ENCODE data around the gene SAMD10. TPM values are rescaled to one million over a fixed set of nuclear protein-coding genes. Genes with fewer than 3 reads are reported as not detected.
"Not testable (repeated sequence)": the region's sequence is repeated elsewhere in the genome, so short reads cannot be mapped to it uniquely, and the experiment has no call there.

SAMD10 gene
- total RNA-seq, result 10 to 100 TPM; 33.3 to 33.6 TPM

DNA sequence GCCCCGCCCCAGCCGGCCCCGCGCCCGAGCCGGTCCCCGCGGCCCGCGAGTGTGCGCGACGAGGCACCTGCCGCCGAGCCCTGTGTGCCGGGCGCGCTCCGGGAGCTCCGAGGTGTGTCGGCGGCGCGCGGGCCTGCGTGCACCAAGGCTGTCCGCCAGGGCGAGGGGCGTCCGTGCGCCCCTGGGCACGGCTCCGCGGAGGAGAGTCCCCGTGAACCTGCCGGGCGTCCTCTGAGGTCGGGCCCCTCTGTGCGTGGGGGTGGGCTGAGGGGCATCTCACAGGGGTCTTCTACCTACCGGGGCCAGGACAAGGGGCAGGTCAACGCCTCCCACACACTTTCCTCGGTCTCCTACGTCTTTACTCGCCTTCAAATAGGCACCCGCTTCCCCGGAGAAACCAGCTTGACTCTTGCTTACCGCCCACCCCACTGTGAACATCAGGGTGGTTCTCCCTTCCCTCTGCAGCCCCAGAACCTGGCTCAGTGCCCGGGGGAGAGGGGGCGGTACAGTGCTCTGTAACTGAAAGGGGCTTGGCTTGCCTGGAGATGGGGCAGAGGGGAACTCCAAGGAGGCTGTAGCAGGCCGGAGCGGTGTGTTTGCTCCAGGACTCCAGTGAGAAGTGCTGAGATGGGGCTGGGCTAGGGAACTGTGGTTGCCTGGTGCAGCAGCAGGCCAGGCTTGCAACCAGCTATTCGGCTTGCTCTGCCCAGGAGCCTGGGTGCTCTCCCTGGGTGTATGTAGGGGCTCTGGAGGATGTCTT, at the start of gene SAMD10:
Gene SAMD10 (minus strand): TSS at position 86 of the 760 bp plus-strand sequence. CDS start 175 bp downstream, outside the sequence.
- Mint-ChIP-seq H3K4me1 (ENCODE audit: low read depth in 2 of 2) (peaks cover 63 to 67% of the 10 kb centered on the region in 2 donors), H3K27me3 (no peaks in the 10 kb centered on the region), H3K27ac (peak within 1 kb of the TSS; percentile 92), H3K4me3 (peak within 1 kb of the TSS; percentile 97), H3K9me3 (no peaks in the 10 kb centered on the region), H3K36me3 (peaks cover 21% of the 10 kb centered on the region)
- ATAC-seq (peak; percentile 58 to 72), DNase-seq (ENCODE audit: low spot score) (peak; percentile 90)

- Mint-ChIP-seq H3K27me3 (no peaks in the 10 kb centered on the region), H3K27ac (no peak overlapping the region), H3K36me3 (no peaks in the 10 kb centered on the region), H3K4me1 (ENCODE audit: low read depth in 2 of 2) (no peaks in the 10 kb centered on the region), H3K4me3 (no peak overlapping the region), H3K9me3 (no peaks in the 10 kb centered on the region)
- ATAC-seq, result no peak
- no peak for DNase-seq (ENCODE audit: low spot score)
Measured at GRCh38 chr20:64027981-64028685, 48.7 kb upstream of the SAMD10 start.

DNA sequence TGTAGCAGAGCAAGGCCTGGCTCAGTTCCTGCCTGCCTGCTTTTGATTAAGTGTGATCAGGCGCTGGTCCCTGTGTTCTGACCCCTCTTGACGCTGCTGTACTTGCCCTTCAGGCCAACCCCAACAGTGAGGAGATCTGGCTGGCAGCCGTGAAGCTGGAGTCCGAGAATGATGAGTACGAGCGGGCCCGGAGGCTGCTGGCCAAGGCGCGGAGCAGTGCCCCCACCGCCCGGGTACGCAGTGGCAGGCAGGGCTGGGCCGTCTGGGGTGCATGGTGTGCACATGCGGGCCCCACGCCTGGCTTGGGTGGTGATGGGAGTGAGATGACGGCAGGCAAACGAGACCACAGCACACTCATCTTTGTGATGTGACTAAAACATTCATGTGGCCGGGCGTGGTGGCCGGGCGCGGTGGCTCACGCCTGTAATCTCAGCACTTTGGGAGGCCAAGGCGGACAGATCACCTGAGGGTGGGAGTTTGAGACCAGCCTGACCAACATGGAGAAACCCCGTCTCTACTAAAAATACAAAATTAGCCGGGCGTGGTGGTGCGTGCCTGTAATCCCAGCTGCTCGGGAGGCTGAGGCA, 46.5 kb upstream of the SAMD10 start:
- H3K4me1 Mint-ChIP-seq (ENCODE audit: low read depth in 2 of 2), result no peaks in the 10 kb centered on the region
- ATAC-seq (no peak), DNase-seq (ENCODE audit: low spot score) (no peak)
- H3K9me3 Mint-ChIP-seq, result no peaks in the 10 kb centered on the region
- H3K4me3 Mint-ChIP-seq, result no peak overlapping the region
- H3K36me3 Mint-ChIP-seq, result no peaks in the 10 kb centered on the region
- no peak overlapping the region for H3K27ac Mint-ChIP-seq
- H3K27me3 Mint-ChIP-seq, result no peaks in the 10 kb centered on the region

GRCh38 chr20:64025101-64025825, 45.8 kb upstream of the SAMD10 start:
- no peak for ATAC-seq
- Mint-ChIP-seq H3K36me3 (no peaks in the 10 kb centered on the region), H3K27ac (no peak overlapping the region), H3K9me3 (no peaks in the 10 kb centered on the region), H3K27me3 (no peaks in the 10 kb centered on the region), H3K4me1 (ENCODE audit: low read depth in 2 of 2) (no peaks in the 10 kb centered on the region), H3K4me3 (no peak overlapping the region)
- no peak for DNase-seq (ENCODE audit: low spot score)

GRCh38 chr20:64024141-64024990, 44.9 kb upstream of the SAMD10 start:
- DNase-seq (ENCODE audit: low spot score) (no peak), ATAC-seq (no peak)
- Mint-ChIP-seq H3K36me3 (no peaks in the 10 kb centered on the region), H3K4me3 (no peak overlapping the region), H3K27ac (no peak overlapping the region), H3K27me3 (no peaks in the 10 kb centered on the region), H3K9me3 (no peaks in the 10 kb centered on the region), H3K4me1 (ENCODE audit: low read depth in 2 of 2) (peaks cover 0 to 4% of the 10 kb centered on the region in 2 donors)

GRCh38 chr20:64023361-64024140, 44.1 kb upstream of the SAMD10 start:
- DNase-seq (ENCODE audit: low spot score), result no peak
- H3K36me3 Mint-ChIP-seq, result no peaks in the 10 kb centered on the region
- no peak overlapping the region for H3K27ac Mint-ChIP-seq

GRCh38 chr20:64022671-64023360, 43.4 kb upstream of the SAMD10 start:
- Mint-ChIP-seq H3K27me3 (no peaks in the 10 kb centered on the region), H3K4me3 (no peak overlapping the region), H3K9me3 (no peaks in the 10 kb centered on the region), H3K36me3 (peaks cover under 1% of the 10 kb centered on the region), H3K27ac (no peak overlapping the region), H3K4me1 (ENCODE audit: low read depth in 2 of 2) (peaks cover 0 to 4% of the 10 kb centered on the region in 2 donors)
- DNase-seq (ENCODE audit: low spot score) (no peak), ATAC-seq (no peak)

More at GRCh38 chr20:64023361-64024140, 44.1 kb upstream of the SAMD10 start:
- H3K27me3 Mint-ChIP-seq, result no peaks in the 10 kb centered on the region
- ATAC-seq, result no peak
- H3K4me3 Mint-ChIP-seq, result no peak overlapping the region
- H3K9me3 Mint-ChIP-seq, result no peaks in the 10 kb centered on the region
- peaks cover 0 to 4% of the 10 kb centered on the region in 2 donors for H3K4me1 Mint-ChIP-seq (ENCODE audit: low read depth in 2 of 2)

GRCh38 chr20:64021124-64021975, 41.9 kb upstream of the SAMD10 start:
- no peaks in the 10 kb centered on the region for H3K9me3 Mint-ChIP-seq
- DNase-seq (ENCODE audit: low spot score), result no peak
- H3K36me3 Mint-ChIP-seq, result peaks cover 6% of the 10 kb centered on the region
- no peak overlapping the region for H3K4me3 Mint-ChIP-seq
- no peaks in the 10 kb centered on the region for H3K27me3 Mint-ChIP-seq
- ATAC-seq, result no peak
- no peak overlapping the region for H3K27ac Mint-ChIP-seq
- H3K4me1 Mint-ChIP-seq (ENCODE audit: low read depth in 2 of 2), result peaks cover 0 to 4% of the 10 kb centered on the region in 2 donors

GRCh38 chr20:64015635-64016034, 36.2 kb upstream of the SAMD10 start:
- no peak overlapping the region for H3K4me3 Mint-ChIP-seq
- ATAC-seq (no peak), DNase-seq (ENCODE audit: low spot score) (no peak)
- no peaks in the 10 kb centered on the region for H3K27me3 Mint-ChIP-seq
- no peaks in the 10 kb centered on the region for H3K9me3 Mint-ChIP-seq
- H3K27ac Mint-ChIP-seq, result no peak overlapping the region
- peaks cover 10 to 15% of the 10 kb centered on the region in 2 donors for H3K4me1 Mint-ChIP-seq (ENCODE audit: low read depth in 2 of 2)
- peaks cover 11% of the 10 kb centered on the region for H3K36me3 Mint-ChIP-seq

DNA sequence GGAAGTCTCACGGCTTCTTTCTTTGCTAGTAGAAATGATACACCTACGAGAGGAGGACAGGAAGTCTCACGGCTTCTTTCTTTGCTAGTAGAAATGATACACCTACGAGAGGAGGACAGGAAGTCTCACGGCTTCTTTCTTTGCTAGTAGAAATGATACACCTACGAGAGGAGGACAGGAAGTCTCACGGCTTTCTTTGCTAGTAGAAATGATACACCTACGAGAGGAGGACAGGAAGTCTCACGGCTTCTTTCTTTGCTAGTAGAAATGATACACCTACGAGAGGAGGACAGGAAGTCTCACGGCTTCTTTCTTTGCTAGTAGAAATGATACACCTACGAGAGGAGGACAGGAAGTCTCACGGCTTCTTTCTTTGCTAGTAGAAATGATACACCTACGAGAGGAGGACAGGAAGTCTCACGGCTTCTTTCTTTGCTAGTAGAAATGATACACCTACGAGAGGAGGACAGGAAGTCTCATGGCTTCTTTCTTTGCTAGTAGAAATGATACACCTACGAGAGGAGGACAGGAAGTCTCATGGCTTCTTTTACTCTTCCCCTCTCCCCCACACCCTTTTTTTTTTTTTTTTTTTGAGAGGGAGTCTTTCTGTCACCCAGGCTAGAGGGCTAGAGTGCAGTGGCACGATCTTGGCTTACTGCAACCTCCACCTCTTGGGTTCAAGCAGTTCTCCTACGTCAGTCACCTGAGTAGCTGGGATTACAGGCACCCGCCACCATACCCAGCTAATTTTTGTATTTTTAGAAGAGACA, 33.1 kb upstream of the SAMD10 start:
- Mint-ChIP-seq H3K4me3 (peak overlapping the region; percentile 64), H3K4me1 (ENCODE audit: low read depth in 2 of 2) (peaks cover 20 to 24% of the 10 kb centered on the region in 2 donors), H3K27ac (peak overlapping the region; percentile 85 to 87), H3K36me3 (peaks cover 24% of the 10 kb centered on the region)
- H3K9me3 Mint-ChIP-seq; ATAC-seq; H3K27me3 Mint-ChIP-seq; DNase-seq (ENCODE audit: low spot score): not testable (repeated sequence)

DNA sequence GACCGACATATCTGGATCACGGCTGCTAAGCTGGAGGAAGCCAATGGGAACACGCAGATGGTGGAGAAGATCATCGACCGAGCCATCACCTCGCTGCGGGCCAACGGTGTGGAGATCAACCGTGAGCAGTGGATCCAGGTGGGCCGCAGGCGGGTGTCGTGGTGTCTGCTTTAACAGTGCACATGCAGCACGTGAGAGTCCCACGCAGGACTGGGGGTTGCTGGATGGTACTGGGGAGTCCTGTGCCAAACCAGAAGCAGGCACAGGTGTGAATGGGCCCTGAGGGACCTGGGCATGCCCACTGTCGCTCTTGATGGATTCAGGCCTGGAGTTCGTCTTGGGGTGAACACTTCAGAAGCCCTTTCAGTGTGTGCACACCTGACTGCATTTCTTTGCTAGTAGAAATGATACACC, 31.9 kb upstream of the SAMD10 start:
- H3K4me1 Mint-ChIP-seq (ENCODE audit: low read depth in 2 of 2), result peaks cover 20 to 24% of the 10 kb centered on the region in 2 donors
- peak overlapping the region; percentile 43 for H3K27ac Mint-ChIP-seq
- no peaks in the 10 kb centered on the region for H3K9me3 Mint-ChIP-seq
- ATAC-seq (peak in 1 of 2 donors; percentile 36), DNase-seq (ENCODE audit: low spot score) (no peak)
- H3K4me3 Mint-ChIP-seq, result no peak overlapping the region
- H3K27me3 Mint-ChIP-seq, result no peaks in the 10 kb centered on the region
- H3K36me3 Mint-ChIP-seq, result peaks cover 21% of the 10 kb centered on the region

Measured in natural killer cell treated with Interleukin-12 subunit alpha and Interleukin-12 subunit beta and Interleukin-15 and Interleukin-18, amount 100 ng/mL, for 72 hours (primary cell).